NCI-H510A treated with DMSO at 0.1 percent for 48 hours (cell line): ENCODE measurements around the gene TMIGD3.

Experiments used
- DNase-seq: peaks from one replicate; lab custom pipeline; 2025; lab: John Stamatoyannopoulos, UW

The TMIGD3 gene

DNA sequence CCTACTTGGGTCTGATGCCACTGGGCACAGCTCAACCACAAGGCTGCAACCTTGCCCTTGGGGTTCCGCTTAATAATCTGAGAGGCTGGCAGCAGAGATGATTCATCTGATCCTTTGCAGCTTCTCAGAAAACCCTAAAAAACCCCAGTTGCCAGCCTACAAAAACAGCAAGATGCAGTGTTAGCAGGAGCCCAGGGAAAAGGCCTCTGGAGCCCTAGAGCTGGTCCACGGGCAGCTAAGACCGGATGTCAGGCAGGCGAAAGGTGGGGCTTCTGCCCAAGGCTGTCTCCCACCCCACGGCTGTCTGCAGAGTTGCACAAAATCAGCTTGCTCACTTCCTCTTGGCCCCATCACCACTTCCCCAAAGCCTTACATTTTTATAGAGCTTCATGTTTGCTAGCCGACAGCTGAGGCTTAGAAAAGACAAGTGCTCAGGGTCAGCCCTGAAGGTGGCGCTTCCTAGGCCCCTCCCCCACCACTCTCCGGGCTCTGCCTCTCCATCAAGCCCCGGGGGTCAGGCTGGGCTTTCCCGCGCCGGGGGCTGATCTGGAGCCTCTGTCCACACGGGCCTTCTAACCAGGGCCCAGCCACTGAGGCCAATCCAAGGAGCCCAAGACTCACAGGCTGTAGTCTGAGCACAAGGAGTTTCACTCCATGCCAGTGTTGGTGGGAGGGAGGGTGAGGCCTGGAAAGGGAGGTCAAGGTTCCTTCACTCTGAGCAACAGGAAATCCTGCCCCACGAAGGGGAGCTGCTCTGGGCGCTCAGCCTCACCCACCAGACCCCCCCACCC, 4.2 kb upstream of the TMIGD3 start:
- DNase-seq, result peak; percentile 44

DNA sequence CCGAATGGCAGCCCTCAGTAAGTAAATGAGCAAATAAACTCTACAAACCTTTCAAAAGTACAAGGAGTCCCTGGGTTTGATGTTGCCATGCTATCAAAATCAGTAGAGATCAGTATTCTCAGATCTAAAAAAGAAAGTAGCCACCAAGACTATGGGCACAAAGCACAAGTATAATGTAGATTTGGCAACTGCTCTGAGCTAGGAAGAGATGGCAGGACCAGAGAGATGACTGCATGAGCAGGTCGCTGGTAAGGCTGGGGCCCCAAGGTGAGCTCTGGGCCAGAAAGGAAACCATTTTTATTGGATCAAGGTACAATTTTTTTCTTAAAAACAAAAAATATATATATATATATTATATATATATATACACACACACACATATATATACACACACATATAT, 3.1 kb upstream of the TMIGD3 start:
- no peak for DNase-seq

- DNase-seq, result no peak
Measured at GRCh38 chr1:111505641-111506119, 2.2 kb upstream of the TMIGD3 start.

GRCh38 chr1:111504097-111504496, 664 bp upstream of the TMIGD3 start:
- DNase-seq, result no peak

DNA sequence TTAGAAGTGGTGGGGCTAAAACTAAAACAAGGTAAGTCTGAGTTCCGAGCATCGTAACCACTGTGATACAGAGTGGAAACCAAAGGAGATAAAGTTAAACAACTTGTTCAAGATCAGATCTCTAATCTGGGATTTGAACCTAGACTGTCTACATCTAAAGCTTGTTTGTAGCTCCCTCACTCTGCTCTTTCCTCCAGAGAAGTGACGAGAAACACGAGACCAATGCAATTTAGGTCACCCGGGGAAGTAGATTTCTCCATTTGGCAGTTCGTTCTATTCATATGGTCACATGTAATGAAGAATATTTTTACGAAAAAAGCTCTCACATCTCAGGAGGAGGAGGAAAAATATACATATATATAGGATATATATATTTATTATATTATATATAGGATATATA, 1.8 kb downstream of the TMIGD3 start:
- no peak for DNase-seq

GRCh38 chr1:111499026-111499785, 4.2 kb downstream of the TMIGD3 start:
- DNase-seq, result no peak

GRCh38 chr1:111497592-111497991, 5.8 kb downstream of the TMIGD3 start:
- no peak for DNase-seq

DNA sequence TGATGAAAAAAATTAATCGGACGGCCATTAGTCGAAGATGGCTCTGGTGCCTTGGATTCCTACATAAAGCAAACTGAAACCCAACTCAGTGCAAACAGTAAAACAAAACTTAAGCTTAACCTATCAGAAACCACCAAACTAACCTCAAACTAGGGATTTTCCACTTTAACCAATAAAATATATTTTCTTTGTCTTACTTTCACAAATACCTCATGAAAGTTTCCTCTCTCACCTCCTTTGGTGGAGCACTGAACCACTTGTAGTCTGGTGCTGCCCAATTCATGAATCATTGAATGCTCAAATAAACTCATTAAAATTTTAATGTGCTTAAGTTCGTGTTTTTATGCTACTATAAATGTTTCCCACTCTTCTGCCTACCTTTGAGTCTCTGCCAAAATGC, 7.0 kb downstream of the TMIGD3 start:
- DNase-seq, result no peak

DNA sequence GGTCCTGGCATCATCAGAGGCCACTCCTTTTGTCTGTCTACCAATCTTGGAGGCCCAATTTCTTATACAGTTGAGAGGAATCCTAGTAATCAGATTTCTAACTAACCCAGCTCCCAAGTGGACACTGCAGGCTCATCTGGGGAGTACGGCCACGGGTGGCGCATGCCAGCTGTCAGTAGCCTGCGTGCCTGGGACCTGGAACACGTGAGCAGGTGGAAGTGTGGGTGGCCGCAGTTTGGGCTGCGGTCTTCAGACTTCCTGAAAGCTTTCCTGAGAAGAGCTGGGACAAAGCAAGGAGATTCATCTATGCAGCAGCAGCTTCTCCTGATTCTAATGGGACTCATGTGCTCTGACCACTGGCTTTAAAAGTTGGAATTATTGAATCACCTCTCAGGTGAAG, 12.4 kb downstream of the TMIGD3 start:
- no peak for DNase-seq

DNA sequence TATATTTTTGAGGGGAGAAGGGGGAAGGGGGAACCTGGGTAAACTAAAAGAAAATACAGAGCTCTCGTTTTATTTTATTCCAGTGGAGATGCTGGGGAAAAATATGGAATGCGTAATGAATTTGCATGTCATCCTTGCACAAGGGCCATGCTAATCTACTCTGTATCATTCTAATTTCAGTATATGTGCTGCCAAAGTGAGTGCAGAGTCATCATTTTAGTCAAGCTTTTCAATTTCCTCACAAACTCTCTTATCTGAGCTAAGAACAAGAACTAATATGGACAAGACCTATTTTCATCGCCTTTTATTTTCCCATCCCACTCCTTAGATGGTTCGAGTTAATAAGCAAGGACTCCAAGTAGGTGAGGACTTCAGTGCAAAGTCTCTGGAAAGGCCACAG, 13.2 kb downstream of the TMIGD3 start:
- DNase-seq, result no peak

GRCh38 chr1:111489604-111490003, 13.8 kb downstream of the TMIGD3 start:
- DNase-seq, result no peak

GRCh38 chr1:111488669-111489068, 14.8 kb downstream of the TMIGD3 start:
- no peak for DNase-seq

DNA sequence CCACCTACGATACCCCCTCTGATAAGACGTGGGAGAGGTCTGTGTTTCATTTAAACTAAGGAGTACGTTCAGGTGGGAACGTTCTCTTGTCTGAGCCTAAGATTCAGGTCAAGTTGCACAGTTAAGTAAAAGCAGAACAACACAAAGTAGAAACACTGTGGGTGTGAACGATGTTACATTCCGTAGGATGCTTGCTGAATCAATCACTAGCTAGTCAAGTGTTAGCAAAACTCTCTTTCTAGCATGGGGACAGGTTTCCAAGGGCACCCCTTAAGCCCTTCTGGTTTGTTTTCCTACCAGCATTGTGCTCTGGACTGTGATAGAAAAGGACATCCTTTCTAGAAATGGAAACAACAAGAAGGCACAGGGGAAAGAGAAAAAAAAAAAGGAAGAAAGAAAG, 16.3 kb downstream of the TMIGD3 start:
- no peak for DNase-seq

GRCh38 chr1:111486431-111486830, 17.0 kb downstream of the TMIGD3 start:
- no peak for DNase-seq

DNA sequence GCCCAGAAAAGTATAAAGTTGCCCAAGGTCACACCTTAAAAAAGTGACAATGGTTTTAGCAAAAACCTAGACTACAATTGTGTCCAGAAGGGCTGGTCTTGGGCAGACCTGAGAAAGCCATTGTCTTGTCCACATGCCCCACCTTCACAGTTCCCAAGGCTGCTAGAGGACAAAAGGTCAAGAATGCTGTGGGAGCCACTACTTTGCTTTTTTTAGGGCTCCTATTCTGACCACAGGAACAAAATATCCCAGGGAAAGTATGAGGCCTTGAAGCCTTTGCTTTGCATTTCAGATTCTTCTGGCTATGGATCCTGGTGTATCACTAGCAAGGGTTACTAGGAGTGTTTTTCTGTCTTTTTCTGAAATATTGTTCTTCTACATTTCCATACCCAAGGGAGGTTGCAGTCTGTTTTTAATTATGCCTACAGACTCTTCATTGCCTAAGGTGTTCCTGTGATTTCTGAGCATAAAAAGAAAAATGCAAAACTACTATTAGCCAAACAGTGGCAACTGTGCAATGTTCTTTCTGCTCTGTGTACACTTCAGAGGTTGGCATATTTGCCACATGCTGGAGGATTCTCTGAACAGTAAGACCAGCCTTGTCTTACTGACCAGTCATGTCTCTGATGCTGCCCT, 18.9 kb downstream of the TMIGD3 start:
- no peak for DNase-seq

- no peak for DNase-seq
Measured at GRCh38 chr1:111483876-111484275, 19.6 kb downstream of the TMIGD3 start.

GRCh38 chr1:111483166-111483565, 20.3 kb downstream of the TMIGD3 start:
- no peak for DNase-seq

GRCh38 chr1:111481387-111482221, 21.8 kb downstream of the TMIGD3 start:
- peak; percentile 44 for DNase-seq

GRCh38 chr1:111480674-111481073, 22.8 kb downstream of the TMIGD3 start:
- no peak for DNase-seq

DNA sequence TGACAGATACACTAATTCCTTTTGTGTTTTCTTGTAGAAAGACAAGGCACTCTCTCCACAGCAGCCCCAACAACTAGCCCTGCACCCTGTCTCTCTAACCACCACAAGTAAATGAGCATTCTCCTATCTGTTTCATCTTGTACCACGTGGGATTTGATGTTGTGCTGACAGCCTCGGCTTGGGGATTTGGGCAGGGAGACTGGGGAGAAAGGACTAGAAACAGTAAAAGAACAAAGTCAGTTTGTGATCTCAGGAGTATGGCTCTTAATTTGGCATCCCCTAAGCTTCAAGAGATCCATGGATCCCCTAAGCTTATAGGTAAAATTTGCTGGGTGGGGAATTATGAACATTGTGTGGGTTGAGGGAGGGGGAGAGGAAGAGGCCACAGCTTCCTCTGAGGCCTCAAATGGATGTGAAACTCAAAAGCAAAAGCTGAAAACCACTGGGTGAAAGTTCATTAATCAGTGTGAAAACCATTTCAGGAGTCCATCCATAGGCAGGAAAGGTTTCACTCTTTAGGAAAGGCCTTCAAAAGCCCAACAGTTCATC, 26.6 kb downstream of the TMIGD3 start:
- DNase-seq, result no peak

DNA sequence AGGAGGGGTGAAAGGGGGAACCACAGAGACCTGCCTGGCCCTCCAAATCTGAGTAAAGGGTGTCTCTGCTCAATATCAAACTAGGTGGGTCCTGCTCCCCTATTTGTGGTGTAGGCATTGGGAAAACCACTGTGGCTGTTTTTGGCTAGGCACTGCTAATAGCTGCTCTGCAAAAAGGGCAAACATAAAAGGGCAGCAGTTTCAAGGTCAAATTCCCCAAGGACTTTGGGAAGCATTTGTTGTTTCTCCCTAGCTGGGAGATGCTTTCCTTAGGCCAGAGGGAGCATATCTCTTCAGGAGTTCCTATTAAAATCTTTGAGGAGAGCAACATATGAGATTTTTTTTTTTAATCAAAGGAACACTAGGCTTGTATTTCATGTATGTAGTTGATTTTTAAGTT, 27.2 kb downstream of the TMIGD3 start:
- DNase-seq, result no peak

- no peak for DNase-seq
Measured at GRCh38 chr1:111475701-111476100, 27.7 kb downstream of the TMIGD3 start.
